LNCaP clone FGC (cell line): ENCODE results near the gene ANKRD60.

ENCODE experiments used
- DNase-seq: peaks from one replicate; pipeline ENCODE4 v3.0.0-alpha.2; 2011; ENCODE audit warnings: low read depth
- H3K4me3 ChIP-seq: 2 replicates; pipeline ENCODE4 v1.5.1; 2011; ENCODE audit warnings: mild to moderate bottlenecking, low read depth, low read length, control low read depth
- CTCF ChIP-seq: IDR thresholded peaks from 2 replicates; pipeline ENCODE4 v1.5.1; 2012; ENCODE audit warnings: mild to moderate bottlenecking; ENCODE audit not compliant: control insufficient read depth, insufficient read depth; ENCODE audit errors: extremely low read depth

The ANKRD60 gene

GRCh38 chr20:58243653-58244410 lies 15.4 kb upstream of the ANKRD60 start:
- no peak overlapping the region for H3K4me3 ChIP-seq
- DNase-seq: no peak
- TF ChIP-seq CTCF: no peak

- DNase-seq: no peak
- H3K4me3 ChIP-seq: no peak overlapping the region
- no peak for TF ChIP-seq CTCF
These were observed 14.4 kb upstream of the ANKRD60 start for GRCh38 chr20:58242824-58243223.

GRCh38 chr20:58241766-58242465 lies 13.5 kb upstream of the ANKRD60 start:
- no peak for TF ChIP-seq CTCF
- DNase-seq: no peak
- H3K4me3 ChIP-seq: no peak overlapping the region

GRCh38 chr20:58240471-58240870 lies 12.0 kb upstream of the ANKRD60 start:
- no peak for TF ChIP-seq CTCF

GRCh38 chr20:58239216-58239615 lies 10.8 kb upstream of the ANKRD60 start:
- H3K4me3 ChIP-seq: no peak overlapping the region
- no peak for TF ChIP-seq CTCF
- no peak for DNase-seq

More at GRCh38 chr20:58240471-58240870, 12.0 kb upstream of the ANKRD60 start:
- DNase-seq: no peak
- no peak overlapping the region for H3K4me3 ChIP-seq

GRCh38 chr20:58238490-58238889 lies 10.0 kb upstream of the ANKRD60 start:
- TF ChIP-seq CTCF: no peak
- H3K4me3 ChIP-seq: no peak overlapping the region
- no peak for DNase-seq
